Fibroblast of lung (primary cell): Measurements from ENCODE around the gene FOXR1. TPM values are rescaled to one million over a fixed set of nuclear protein-coding genes. Genes with fewer than 3 reads are reported as not detected.
A peak's percentile ranks its signal among the peaks of the same experiment; 100 is the strongest.
"Not testable (repeated sequence)": the region's sequence is repeated elsewhere in the genome, so short reads cannot be mapped to it uniquely, and the experiment has no call there.

Experiments used
- DNase-seq, 2 donors: peaks; one replicate each; pipeline versions ENCODE4 v3.0.0 to v3.0.0-alpha.2; 2010; ENCODE audit warnings: low read depth in 2 of 2
- H2AFZ ChIP-seq: 2 replicates; pipeline ENCODE4 v1.5.1; 2012; ENCODE audit warnings: low read length, control low read depth, inconsistent platforms
- H3K27ac ChIP-seq: 2 replicates; pipeline ENCODE4 v1.5.1; 2011; ENCODE audit warnings: low read length, control low read depth; ENCODE audit not compliant: insufficient read depth
- H3K27me3 ChIP-seq: 2 replicates; pipeline ENCODE4 v1.5.1; 2011; ENCODE audit warnings: mild to moderate bottlenecking, low read length; ENCODE audit not compliant: control insufficient read depth, insufficient read depth
- H3K36me3 ChIP-seq: 2 replicates; pipeline ENCODE4 v1.5.1; 2011; ENCODE audit warnings: low read length; ENCODE audit not compliant: control insufficient read depth, insufficient read depth
- H3K4me1 ChIP-seq: 2 replicates; pipeline ENCODE4 v1.5.1; 2011; ENCODE audit warnings: low read length; ENCODE audit not compliant: control insufficient read depth, insufficient read depth; ENCODE audit errors: extremely low read depth
- H3K4me2 ChIP-seq: 2 replicates; pipeline ENCODE4 v1.5.1; 2011; ENCODE audit warnings: low read length, control low read depth; ENCODE audit not compliant: insufficient read depth; ENCODE audit errors: extremely low read depth
- H3K4me3 ChIP-seq, 4 experiments: fragments of 200-600 bp in 1 of 4; sonication (generic) in 1 of 4; replicated peaks in 1 of 4; 2 replicates each; pipeline ENCODE4 v1.5.1; 2011 to 2016; ENCODE audit warnings: low read length in 4 of 4, low read depth in 3 of 4, mild to moderate bottlenecking in 3 of 4, control low read depth in 2 of 4, inconsistent platforms in 1 of 4, mixed read lengths in 1 of 4; ENCODE audit not compliant: insufficient read depth in 1 of 4; ENCODE audit errors: control extremely low read depth in 1 of 4
- H3K79me2 ChIP-seq: 2 replicates; pipeline ENCODE4 v1.5.1; 2012; ENCODE audit warnings: mild to moderate bottlenecking, low read length, inconsistent platforms; ENCODE audit not compliant: control insufficient read depth, insufficient read depth
- H3K9ac ChIP-seq: 2 replicates; pipeline ENCODE4 v1.5.1; 2011; ENCODE audit warnings: mild to moderate bottlenecking, low read length, control low read depth; ENCODE audit not compliant: insufficient read depth
- H3K9me3 ChIP-seq: 2 replicates; pipeline ENCODE4 v1.5.1; 2012; ENCODE audit warnings: low read depth, low read length; ENCODE audit not compliant: control insufficient read depth, insufficient read depth
- H4K20me1 ChIP-seq: 2 replicates; pipeline ENCODE4 v1.5.1; 2011; ENCODE audit warnings: low read length; ENCODE audit not compliant: control insufficient read depth, insufficient read depth; ENCODE audit errors: extremely low read depth
- CTCF ChIP-seq, 2 donors: IDR thresholded peaks in 1 of 2; conservative IDR thresholded peaks in 1 of 2; 1 replicate in 1 of 2; 2 replicates in 1 of 2; pipeline ENCODE4 v1.5.1; 2011 to 2012; ENCODE audit warnings: low read length in 2 of 2, control low read depth in 1 of 2, inconsistent platforms in 1 of 2, low read depth in 1 of 2, mild to moderate bottlenecking in 1 of 2
- EZH2 ChIP-seq: IDR thresholded peaks from 2 replicates; pipeline ENCODE4 v1.5.1; 2012; ENCODE audit warnings: low read length, control low read depth, mild to moderate bottlenecking; ENCODE audit errors: missing control alignments
- polyA plus RNA-seq, 2 donors: library from polyadenylated mRNA; depleted of rRNA in 1 of 2; stranded (reverse) in 1 of 2; unstranded in 1 of 2; fragments of >200 nt; gene quantifications; 2 replicates each; pipeline ENCODE4 v1.2.1, GENCODE V29; 2011 to 2012; ENCODE audit warnings: missing spikeins in 1 of 2
- total RNA-seq: library from RNA; depleted of rRNA; stranded (reverse); fragments of >200 nt; gene quantifications from 2 replicates; pipeline ENCODE4 v1.2.1, GENCODE V29; 2014

FOXR1 gene
- total and polyA plus RNA-seq, 2 donors (not counting 1 experiment from before 2014, with no cell fraction given), result not detected

GRCh38 chr11:118979434-118979833 lies 7.9 kb downstream of the FOXR1 start:
- H3K4me2 ChIP-seq, result no peak overlapping the region
- H3K27me3 ChIP-seq, result peaks cover 4% of the 10 kb centered on the region
- H3K27ac ChIP-seq, result no peak overlapping the region
- no peaks in the 10 kb centered on the region for H4K20me1 ChIP-seq
- no peak for DNase-seq
- no peak for TF ChIP-seq CTCF (conservative IDR thresholded peaks at IDR 0.05 in 1 of 2, IDR thresholded peaks at IDR 0.05 in 1 of 2; ENCODE audit: low read depth in 1 of 2, low read length in 2 of 2)
- no peak for TF ChIP-seq EZH2
- H3K36me3 ChIP-seq, result no peaks in the 10 kb centered on the region
- H3K4me1 ChIP-seq, result no peaks in the 10 kb centered on the region
- no peak overlapping the region for H3K4me3 ChIP-seq
- no peaks in the 10 kb centered on the region for H3K79me2 ChIP-seq
- H3K9ac ChIP-seq, result no peak overlapping the region
- H2AFZ ChIP-seq, result no peak overlapping the region
- H3K9me3 ChIP-seq, result no peaks in the 10 kb centered on the region

- no peaks in the 10 kb centered on the region for H3K79me2 ChIP-seq
- no peak for TF ChIP-seq CTCF (conservative IDR thresholded peaks at IDR 0.05 in 1 of 2, IDR thresholded peaks at IDR 0.05 in 1 of 2; ENCODE audit: low read depth in 1 of 2, low read length in 2 of 2)
- no peak for TF ChIP-seq EZH2
- peak overlapping the region; percentile 2 for H2AFZ ChIP-seq
- no peak overlapping the region for H3K27ac ChIP-seq
- peak overlapping the region; percentile 0 for H3K4me2 ChIP-seq
- peaks cover 4% of the 10 kb centered on the region for H3K27me3 ChIP-seq
- no peak overlapping the region for H3K9ac ChIP-seq
- H3K36me3 ChIP-seq, result no peaks in the 10 kb centered on the region
- no peaks in the 10 kb centered on the region for H3K4me1 ChIP-seq
- no peak for DNase-seq
- no peaks in the 10 kb centered on the region for H4K20me1 ChIP-seq
- H3K9me3 ChIP-seq, result no peaks in the 10 kb centered on the region
- H3K4me3 ChIP-seq, result no peak overlapping the region
Measured at GRCh38 chr11:118980191-118980881, 8.8 kb downstream of the FOXR1 start.

GRCh38 chr11:118984337-118984736 lies 12.8 kb downstream of the FOXR1 start:
- not testable (repeated sequence) for H3K27me3 ChIP-seq, H4K20me1 ChIP-seq, H3K79me2 ChIP-seq, H3K36me3 ChIP-seq, H2AFZ ChIP-seq, H3K4me3 ChIP-seq, H3K27ac ChIP-seq, H3K4me2 ChIP-seq, H3K4me1 ChIP-seq, DNase-seq, H3K9ac ChIP-seq, H3K9me3 ChIP-seq
